ENCODE data around the gene SMYD3. TPM values are rescaled to one million over a fixed set of nuclear protein-coding genes. Genes with fewer than 3 reads are reported as not detected.

The SMYD3 gene
- total and polyA plus RNA-seq, 9 of the 15 experiments (the other 6 are each of a cell fraction or from before 2014, with no cell fraction given) = 128 to 440 (median 197) TPM

DNA sequence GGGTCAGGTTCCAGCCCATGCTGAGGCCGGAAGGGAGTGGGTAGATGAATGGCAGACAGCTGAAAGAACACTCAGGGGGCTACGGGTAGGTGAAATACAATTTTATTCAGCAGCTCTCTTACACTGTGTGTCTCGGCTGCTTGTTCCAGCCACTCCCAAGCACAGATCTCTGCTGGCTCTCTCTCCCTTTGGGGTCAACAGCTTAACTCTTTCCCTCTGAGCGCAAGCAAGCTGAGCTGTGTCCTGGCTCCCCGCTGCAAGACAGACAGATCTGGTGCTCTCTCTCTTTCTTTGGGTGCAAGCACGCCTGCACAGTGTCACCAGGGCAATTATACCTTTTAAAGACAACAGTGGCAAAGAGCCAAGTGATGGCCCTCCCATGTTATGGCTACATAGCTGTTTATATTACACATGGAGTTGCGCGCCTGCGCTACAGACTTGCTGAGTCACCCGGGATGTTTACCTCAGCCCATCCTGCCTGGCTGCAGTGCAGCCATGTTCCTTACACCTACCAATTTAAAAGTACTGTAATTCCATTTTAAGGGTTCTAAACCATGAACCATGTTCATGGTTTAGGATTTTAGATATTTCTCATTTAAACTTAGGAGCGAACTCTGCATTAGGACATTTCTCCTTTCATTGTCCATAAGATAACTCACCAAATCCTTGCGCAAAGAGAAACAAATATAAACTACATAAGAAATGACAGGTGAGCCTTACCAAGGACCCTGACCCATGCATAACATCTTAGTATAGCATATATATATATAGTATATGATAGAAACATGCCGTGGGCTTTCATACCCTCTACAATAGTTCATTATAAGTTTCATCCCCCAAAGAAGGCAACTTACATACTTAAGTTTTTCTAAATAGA, 396.5 kb downstream of the SMYD3 start (continued):
- TF ChIP-seq, protein P1, sequence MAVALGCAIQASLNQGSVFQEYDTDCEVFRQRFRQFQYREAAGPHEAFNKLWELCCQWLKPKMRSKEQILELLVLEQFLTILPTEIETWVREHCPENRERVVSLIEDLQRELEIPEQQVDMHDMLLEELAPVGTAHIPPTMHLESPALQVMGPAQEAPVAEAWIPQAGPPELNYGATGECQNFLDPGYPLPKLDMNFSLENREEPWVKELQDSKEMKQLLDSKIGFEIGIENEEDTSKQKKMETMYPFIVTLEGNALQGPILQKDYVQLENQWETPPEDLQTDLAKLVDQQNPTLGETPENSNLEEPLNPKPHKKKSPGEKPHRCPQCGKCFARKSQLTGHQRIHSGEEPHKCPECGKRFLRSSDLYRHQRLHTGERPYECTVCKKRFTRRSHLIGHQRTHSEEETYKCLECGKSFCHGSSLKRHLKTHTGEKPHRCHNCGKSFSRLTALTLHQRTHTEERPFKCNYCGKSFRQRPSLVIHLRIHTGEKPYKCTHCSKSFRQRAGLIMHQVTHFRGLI (CRISPR knock-in tag; IDR thresholded peaks at IDR 0.05) = peak; percentile 98
- TF ChIP-seq SRF (CRISPR knock-in tag; IDR thresholded peaks at IDR 0.05) (peak in 1 of 2 experiments; percentile 80; a peak in 1 of 4 replicates), PPARD (CRISPR knock-in tag; IDR thresholded peaks at IDR 0.05) (peak; percentile 85), RBM25 (IDR thresholded peaks at IDR 0.05; ENCODE audit: low read depth, low read length, severe bottlenecking) (no peak), ZNF347 (CRISPR knock-in tag; IDR thresholded peaks at IDR 0.05; ENCODE audit: low read depth) (peak; percentile 85), EHMT2 (IDR thresholded peaks at IDR 0.05) (no peak), SRSF9 (IDR thresholded peaks at IDR 0.05; ENCODE audit: borderline replicate concordance, low read depth, low read length) (no peak), ZNF586 (CRISPR knock-in tag; conservative IDR thresholded peaks at IDR 0.05) (peak; percentile 70; the same call in 1 of the 2 replicates), BHLHE40 (IDR thresholded peaks at IDR 0.05; ENCODE audit: low read length) (peak; percentile 61; the same call in 1 of the 2 replicates), ZNF408 (CRISPR knock-in tag; IDR thresholded peaks at IDR 0.05; ENCODE audit: low read depth) (no peak), NFE2 (IDR thresholded peaks at IDR 0.05; ENCODE audit: low read depth) (peak; percentile 99)
- TF ChIP-seq, protein P2, sequence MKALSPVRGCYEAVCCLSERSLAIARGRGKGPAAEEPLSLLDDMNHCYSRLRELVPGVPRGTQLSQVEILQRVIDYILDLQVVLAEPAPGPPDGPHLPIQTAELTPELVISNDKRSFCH (CRISPR knock-in tag; IDR thresholded peaks at IDR 0.05) = peak; percentile 92
- TF ChIP-seq, protein P2 (tag; IDR thresholded peaks at IDR 0.05) = peak; percentile 99
- TF ChIP-seq, protein P3, sequence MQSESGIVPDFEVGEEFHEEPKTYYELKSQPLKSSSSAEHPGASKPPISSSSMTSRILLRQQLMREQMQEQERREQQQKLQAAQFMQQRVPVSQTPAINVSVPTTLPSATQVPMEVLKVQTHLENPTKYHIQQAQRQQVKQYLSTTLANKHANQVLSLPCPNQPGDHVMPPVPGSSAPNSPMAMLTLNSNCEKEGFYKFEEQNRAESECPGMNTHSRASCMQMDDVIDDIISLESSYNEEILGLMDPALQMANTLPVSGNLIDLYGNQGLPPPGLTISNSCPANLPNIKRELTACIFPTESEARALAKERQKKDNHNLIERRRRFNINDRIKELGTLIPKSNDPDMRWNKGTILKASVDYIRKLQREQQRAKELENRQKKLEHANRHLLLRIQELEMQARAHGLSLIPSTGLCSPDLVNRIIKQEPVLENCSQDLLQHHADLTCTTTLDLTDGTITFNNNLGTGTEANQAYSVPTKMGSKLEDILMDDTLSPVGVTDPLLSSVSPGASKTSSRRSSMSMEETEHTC (IDR thresholded peaks at IDR 0.05) = no peak
- TF ChIP-seq, protein P4, sequence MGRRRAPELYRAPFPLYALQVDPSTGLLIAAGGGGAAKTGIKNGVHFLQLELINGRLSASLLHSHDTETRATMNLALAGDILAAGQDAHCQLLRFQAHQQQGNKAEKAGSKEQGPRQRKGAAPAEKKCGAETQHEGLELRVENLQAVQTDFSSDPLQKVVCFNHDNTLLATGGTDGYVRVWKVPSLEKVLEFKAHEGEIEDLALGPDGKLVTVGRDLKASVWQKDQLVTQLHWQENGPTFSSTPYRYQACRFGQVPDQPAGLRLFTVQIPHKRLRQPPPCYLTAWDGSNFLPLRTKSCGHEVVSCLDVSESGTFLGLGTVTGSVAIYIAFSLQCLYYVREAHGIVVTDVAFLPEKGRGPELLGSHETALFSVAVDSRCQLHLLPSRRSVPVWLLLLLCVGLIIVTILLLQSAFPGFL (CRISPR knock-in tag; IDR thresholded peaks at IDR 0.05) = no peak
- TF ChIP-seq, protein P5, sequence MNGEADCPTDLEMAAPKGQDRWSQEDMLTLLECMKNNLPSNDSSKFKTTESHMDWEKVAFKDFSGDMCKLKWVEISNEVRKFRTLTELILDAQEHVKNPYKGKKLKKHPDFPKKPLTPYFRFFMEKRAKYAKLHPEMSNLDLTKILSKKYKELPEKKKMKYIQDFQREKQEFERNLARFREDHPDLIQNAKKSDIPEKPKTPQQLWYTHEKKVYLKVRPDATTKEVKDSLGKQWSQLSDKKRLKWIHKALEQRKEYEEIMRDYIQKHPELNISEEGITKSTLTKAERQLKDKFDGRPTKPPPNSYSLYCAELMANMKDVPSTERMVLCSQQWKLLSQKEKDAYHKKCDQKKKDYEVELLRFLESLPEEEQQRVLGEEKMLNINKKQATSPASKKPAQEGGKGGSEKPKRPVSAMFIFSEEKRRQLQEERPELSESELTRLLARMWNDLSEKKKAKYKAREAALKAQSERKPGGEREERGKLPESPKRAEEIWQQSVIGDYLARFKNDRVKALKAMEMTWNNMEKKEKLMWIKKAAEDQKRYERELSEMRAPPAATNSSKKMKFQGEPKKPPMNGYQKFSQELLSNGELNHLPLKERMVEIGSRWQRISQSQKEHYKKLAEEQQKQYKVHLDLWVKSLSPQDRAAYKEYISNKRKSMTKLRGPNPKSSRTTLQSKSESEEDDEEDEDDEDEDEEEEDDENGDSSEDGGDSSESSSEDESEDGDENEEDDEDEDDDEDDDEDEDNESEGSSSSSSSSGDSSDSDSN (IDR thresholded peaks at IDR 0.05; ENCODE audit: borderline replicate concordance in 1 of 2, low read depth in 2 of 2, low read length in 2 of 2) = no peak
- TF ChIP-seq, protein P6, sequence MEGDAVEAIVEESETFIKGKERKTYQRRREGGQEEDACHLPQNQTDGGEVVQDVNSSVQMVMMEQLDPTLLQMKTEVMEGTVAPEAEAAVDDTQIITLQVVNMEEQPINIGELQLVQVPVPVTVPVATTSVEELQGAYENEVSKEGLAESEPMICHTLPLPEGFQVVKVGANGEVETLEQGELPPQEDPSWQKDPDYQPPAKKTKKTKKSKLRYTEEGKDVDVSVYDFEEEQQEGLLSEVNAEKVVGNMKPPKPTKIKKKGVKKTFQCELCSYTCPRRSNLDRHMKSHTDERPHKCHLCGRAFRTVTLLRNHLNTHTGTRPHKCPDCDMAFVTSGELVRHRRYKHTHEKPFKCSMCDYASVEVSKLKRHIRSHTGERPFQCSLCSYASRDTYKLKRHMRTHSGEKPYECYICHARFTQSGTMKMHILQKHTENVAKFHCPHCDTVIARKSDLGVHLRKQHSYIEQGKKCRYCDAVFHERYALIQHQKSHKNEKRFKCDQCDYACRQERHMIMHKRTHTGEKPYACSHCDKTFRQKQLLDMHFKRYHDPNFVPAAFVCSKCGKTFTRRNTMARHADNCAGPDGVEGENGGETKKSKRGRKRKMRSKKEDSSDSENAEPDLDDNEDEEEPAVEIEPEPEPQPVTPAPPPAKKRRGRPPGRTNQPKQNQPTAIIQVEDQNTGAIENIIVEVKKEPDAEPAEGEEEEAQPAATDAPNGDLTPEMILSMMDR (IDR thresholded peaks at IDR 0.05 in 2 of 3, conservative IDR thresholded peaks at IDR 0.05 in 1 of 3; ENCODE audit: insufficient read depth in 2 of 3, low read depth in 1 of 3, low read length in 3 of 3) = no peak

All from K562 (cell line).